ENCODE measurements around the gene SLC39A2.

The SLC39A2 gene

GRCh38 chr14:21040370-21040925 lies 41.4 kb downstream of the SLC39A2 start:
- TF ChIP-seq POLR2AphosphoS5 (IDR thresholded peaks at IDR 0.05; ENCODE audit: low read depth, low read length) (no peak), SIN3A (IDR thresholded peaks at IDR 0.05; ENCODE audit: borderline replicate concordance, insufficient read depth, low read length) (no peak), FOXP2 (optimal IDR thresholded peaks at IDR 0.05; ENCODE audit: borderline replicate concordance, extremely low read depth, extremely low read length, insufficient read depth) (no peak), TAF1 (IDR thresholded peaks at IDR 0.05; ENCODE audit: borderline replicate concordance, insufficient read depth, low read length) (no peak), REST (IDR thresholded peaks at IDR 0.05; ENCODE audit: insufficient read depth in 1 of 2, low read depth in 2 of 2, low read length in 2 of 2) (no peak)

GRCh38 chr14:21041676-21042433 lies 42.8 kb downstream of the SLC39A2 start, which contains the start of gene RNASE7:
Gene RNASE7 (plus strand): TSS chr14:21042362. CDS start chr14:21042993, 631 bp downstream.
- TF ChIP-seq SIN3A (IDR thresholded peaks at IDR 0.05; ENCODE audit: borderline replicate concordance, insufficient read depth, low read length): no peak
- TF ChIP-seq TAF1 (IDR thresholded peaks at IDR 0.05; ENCODE audit: borderline replicate concordance, insufficient read depth, low read length): no peak
- TF ChIP-seq FOXP2 (optimal IDR thresholded peaks at IDR 0.05; ENCODE audit: borderline replicate concordance, extremely low read depth, extremely low read length, insufficient read depth): no peak
- no peak for TF ChIP-seq POLR2AphosphoS5 (IDR thresholded peaks at IDR 0.05; ENCODE audit: low read depth, low read length)
- no peak for TF ChIP-seq REST (IDR thresholded peaks at IDR 0.05; ENCODE audit: insufficient read depth in 1 of 2, low read depth in 2 of 2, low read length in 2 of 2)

- TF ChIP-seq REST (IDR thresholded peaks at IDR 0.05; ENCODE audit: insufficient read depth in 1 of 2, low read depth in 2 of 2, low read length in 2 of 2): no peak
- TF ChIP-seq POLR2AphosphoS5 (IDR thresholded peaks at IDR 0.05; ENCODE audit: low read depth, low read length): no peak
Measured at GRCh38 chr14:21042918-21043317, 43.8 kb downstream of the SLC39A2 start.

- no peak for TF ChIP-seq REST (IDR thresholded peaks at IDR 0.05; ENCODE audit: insufficient read depth in 1 of 2, low read depth in 2 of 2, low read length in 2 of 2)
- no peak for TF ChIP-seq SIN3A (IDR thresholded peaks at IDR 0.05; ENCODE audit: borderline replicate concordance, insufficient read depth, low read length)
- TF ChIP-seq TAF1 (IDR thresholded peaks at IDR 0.05; ENCODE audit: borderline replicate concordance, insufficient read depth, low read length): no peak
- TF ChIP-seq POLR2AphosphoS5 (IDR thresholded peaks at IDR 0.05; ENCODE audit: low read depth, low read length): no peak
- no peak for TF ChIP-seq FOXP2 (optimal IDR thresholded peaks at IDR 0.05; ENCODE audit: borderline replicate concordance, extremely low read depth, extremely low read length, insufficient read depth)
Measured at GRCh38 chr14:21043387-21043973, 44.4 kb downstream of the SLC39A2 start.
